ENCODE data around the gene FHL2. TPM values are rescaled to one million over a fixed set of nuclear protein-coding genes. Genes with fewer than 3 reads are reported as not detected.

Gene FHL2
- total and polyA plus RNA-seq, 9 of the 15 experiments (the other 6 are each of a cell fraction or from before 2014, with no cell fraction given): 7.5 to 33.1 (median 23.9) TPM

DNA sequence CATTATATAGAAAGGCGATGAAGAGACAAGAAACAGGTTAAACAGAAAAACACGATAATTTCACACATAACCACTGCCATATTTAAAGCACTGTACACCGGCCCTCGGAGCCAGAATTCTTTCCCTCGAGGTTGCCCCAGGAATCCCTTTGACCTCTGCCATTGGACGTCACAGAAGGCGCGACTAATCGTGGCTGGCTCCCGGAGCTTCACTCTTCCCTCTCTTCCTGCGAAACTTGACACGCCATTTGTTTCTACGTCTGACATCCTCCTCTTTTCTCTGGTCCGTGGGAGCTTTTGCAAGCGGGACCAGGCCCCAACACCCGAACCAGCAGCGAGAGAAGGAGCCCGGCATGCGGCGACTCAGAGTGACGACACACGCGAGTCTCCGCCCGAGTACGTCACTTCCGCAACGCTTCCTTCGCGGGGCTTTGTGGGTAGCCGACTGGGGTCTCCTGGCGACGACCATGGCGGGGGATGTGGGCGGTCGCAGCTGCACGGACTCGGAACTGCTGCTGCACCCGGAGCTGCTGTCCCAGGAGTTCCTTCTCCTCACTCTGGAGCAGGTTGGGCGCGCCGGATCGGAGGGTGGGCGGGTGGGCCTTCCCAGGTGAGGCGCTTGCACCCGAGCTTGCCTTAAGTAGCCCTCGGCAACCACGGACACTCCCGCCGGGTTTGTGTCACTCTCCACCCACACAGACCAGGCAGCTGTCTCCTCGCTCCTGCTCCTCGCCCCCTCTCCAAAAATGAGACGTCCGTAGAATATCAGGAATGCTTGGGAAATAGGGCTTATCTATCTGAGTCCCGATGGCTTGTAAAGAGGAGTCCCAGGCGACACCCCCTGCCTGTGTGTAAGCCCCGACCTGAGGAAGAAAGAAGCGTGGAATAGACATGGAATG lies 61.5 kb downstream of the FHL2 start, which contains the start of gene C2orf49 (continued):
- TF ChIP-seq, protein P1, sequence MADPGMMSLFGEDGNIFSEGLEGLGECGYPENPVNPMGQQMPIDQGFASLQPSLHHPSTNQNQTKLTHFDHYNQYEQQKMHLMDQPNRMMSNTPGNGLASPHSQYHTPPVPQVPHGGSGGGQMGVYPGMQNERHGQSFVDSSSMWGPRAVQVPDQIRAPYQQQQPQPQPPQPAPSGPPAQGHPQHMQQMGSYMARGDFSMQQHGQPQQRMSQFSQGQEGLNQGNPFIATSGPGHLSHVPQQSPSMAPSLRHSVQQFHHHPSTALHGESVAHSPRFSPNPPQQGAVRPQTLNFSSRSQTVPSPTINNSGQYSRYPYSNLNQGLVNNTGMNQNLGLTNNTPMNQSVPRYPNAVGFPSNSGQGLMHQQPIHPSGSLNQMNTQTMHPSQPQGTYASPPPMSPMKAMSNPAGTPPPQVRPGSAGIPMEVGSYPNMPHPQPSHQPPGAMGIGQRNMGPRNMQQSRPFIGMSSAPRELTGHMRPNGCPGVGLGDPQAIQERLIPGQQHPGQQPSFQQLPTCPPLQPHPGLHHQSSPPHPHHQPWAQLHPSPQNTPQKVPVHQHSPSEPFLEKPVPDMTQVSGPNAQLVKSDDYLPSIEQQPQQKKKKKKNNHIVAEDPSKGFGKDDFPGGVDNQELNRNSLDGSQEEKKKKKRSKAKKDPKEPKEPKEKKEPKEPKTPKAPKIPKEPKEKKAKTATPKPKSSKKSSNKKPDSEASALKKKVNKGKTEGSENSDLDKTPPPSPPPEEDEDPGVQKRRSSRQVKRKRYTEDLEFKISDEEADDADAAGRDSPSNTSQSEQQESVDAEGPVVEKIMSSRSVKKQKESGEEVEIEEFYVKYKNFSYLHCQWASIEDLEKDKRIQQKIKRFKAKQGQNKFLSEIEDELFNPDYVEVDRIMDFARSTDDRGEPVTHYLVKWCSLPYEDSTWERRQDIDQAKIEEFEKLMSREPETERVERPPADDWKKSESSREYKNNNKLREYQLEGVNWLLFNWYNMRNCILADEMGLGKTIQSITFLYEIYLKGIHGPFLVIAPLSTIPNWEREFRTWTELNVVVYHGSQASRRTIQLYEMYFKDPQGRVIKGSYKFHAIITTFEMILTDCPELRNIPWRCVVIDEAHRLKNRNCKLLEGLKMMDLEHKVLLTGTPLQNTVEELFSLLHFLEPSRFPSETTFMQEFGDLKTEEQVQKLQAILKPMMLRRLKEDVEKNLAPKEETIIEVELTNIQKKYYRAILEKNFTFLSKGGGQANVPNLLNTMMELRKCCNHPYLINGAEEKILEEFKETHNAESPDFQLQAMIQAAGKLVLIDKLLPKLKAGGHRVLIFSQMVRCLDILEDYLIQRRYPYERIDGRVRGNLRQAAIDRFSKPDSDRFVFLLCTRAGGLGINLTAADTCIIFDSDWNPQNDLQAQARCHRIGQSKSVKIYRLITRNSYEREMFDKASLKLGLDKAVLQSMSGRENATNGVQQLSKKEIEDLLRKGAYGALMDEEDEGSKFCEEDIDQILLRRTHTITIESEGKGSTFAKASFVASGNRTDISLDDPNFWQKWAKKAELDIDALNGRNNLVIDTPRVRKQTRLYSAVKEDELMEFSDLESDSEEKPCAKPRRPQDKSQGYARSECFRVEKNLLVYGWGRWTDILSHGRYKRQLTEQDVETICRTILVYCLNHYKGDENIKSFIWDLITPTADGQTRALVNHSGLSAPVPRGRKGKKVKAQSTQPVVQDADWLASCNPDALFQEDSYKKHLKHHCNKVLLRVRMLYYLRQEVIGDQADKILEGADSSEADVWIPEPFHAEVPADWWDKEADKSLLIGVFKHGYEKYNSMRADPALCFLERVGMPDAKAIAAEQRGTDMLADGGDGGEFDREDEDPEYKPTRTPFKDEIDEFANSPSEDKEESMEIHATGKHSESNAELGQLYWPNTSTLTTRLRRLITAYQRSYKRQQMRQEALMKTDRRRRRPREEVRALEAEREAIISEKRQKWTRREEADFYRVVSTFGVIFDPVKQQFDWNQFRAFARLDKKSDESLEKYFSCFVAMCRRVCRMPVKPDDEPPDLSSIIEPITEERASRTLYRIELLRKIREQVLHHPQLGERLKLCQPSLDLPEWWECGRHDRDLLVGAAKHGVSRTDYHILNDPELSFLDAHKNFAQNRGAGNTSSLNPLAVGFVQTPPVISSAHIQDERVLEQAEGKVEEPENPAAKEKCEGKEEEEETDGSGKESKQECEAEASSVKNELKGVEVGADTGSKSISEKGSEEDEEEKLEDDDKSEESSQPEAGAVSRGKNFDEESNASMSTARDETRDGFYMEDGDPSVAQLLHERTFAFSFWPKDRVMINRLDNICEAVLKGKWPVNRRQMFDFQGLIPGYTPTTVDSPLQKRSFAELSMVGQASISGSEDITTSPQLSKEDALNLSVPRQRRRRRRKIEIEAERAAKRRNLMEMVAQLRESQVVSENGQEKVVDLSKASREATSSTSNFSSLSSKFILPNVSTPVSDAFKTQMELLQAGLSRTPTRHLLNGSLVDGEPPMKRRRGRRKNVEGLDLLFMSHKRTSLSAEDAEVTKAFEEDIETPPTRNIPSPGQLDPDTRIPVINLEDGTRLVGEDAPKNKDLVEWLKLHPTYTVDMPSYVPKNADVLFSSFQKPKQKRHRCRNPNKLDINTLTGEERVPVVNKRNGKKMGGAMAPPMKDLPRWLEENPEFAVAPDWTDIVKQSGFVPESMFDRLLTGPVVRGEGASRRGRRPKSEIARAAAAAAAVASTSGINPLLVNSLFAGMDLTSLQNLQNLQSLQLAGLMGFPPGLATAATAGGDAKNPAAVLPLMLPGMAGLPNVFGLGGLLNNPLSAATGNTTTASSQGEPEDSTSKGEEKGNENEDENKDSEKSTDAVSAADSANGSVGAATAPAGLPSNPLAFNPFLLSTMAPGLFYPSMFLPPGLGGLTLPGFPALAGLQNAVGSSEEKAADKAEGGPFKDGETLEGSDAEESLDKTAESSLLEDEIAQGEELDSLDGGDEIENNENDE (IDR thresholded peaks at IDR 0.05; ENCODE audit: low read depth, low read length): no peak
- TF ChIP-seq HNRNPUL1 (IDR thresholded peaks at IDR 0.05; ENCODE audit: low read length): no peak
- TF ChIP-seq DIDO1 (tag; IDR thresholded peaks at IDR 0.05; ENCODE audit: low read depth): peak; percentile 99
- TF ChIP-seq ATF1 (CRISPR knock-in tag; IDR thresholded peaks at IDR 0.05): peak; percentile 88
- peak; percentile 100 for TF ChIP-seq ATF1 (tag; IDR thresholded peaks at IDR 0.05)
- no peak for TF ChIP-seq SREBF1 (IDR thresholded peaks at IDR 0.05; ENCODE audit: borderline replicate concordance, low read depth, low read length)
- TF ChIP-seq ZBTB1 (CRISPR knock-in tag; IDR thresholded peaks at IDR 0.05; ENCODE audit: borderline replicate concordance, low read depth): no peak
- no peak; the same call in 1 of the 2 replicates for TF ChIP-seq RB1 (IDR thresholded peaks at IDR 0.05; ENCODE audit: low read depth)
- TF ChIP-seq NFIX (CRISPR knock-in tag; IDR thresholded peaks at IDR 0.05; ENCODE audit: low read depth): no peak
- TF ChIP-seq ZFP30 (CRISPR knock-in tag; IDR thresholded peaks at IDR 0.05; ENCODE audit: borderline replicate concordance): no peak
- no peak for TF ChIP-seq ZNF695 (CRISPR knock-in tag; IDR thresholded peaks at IDR 0.05)
- no peak for TF ChIP-seq NFYB (IDR thresholded peaks at IDR 0.05; ENCODE audit: extremely low read depth, insufficient read length)
- TF ChIP-seq POLR2A (conservative IDR thresholded peaks at IDR 0.05): peak; percentile 83
- TF ChIP-seq KLF6 (CRISPR knock-in tag; IDR thresholded peaks at IDR 0.05; ENCODE audit: borderline replicate concordance): 0 out of 2 replicates have a peak, but pooled peaks have one; percentile 31
- peak; percentile 98 for TF ChIP-seq SIN3B (IDR thresholded peaks at IDR 0.05; ENCODE audit: low read depth)
- TF ChIP-seq BHLHE40 (IDR thresholded peaks at IDR 0.05; ENCODE audit: low read length): no peak
- no peak for TF ChIP-seq CREBBP (IDR thresholded peaks at IDR 0.05; ENCODE audit: low read depth, low read length)
- 0 out of 2 replicates have a peak, but pooled peaks have one; percentile 25 for TF ChIP-seq BCL6 (CRISPR knock-in tag; IDR thresholded peaks at IDR 0.05)
